Erythroblast (primary cell): Measurements from ENCODE around the gene MFSD11.
"Not testable (repeated sequence)": the region's sequence is repeated elsewhere in the genome, so short reads cannot be mapped to it uniquely, and the experiment has no call there.

Experiments
- DNase-seq, 2 experiments: peaks; one replicate each; lab custom pipeline; 2025; lab: John Stamatoyannopoulos, UW
- GATA1 ChIP-seq: IDR thresholded peaks from 2 replicates; pipeline ENCODE4 v1.6.1; 2011; ENCODE audit warnings: low read depth, mild to moderate bottlenecking, control low read depth, low read length, moderate library complexity
- POLR2A ChIP-seq: IDR thresholded peaks from 2 replicates; pipeline ENCODE4 v1.6.1; 2011; ENCODE audit warnings: mild to moderate bottlenecking, low read length

MFSD11 gene

DNA sequence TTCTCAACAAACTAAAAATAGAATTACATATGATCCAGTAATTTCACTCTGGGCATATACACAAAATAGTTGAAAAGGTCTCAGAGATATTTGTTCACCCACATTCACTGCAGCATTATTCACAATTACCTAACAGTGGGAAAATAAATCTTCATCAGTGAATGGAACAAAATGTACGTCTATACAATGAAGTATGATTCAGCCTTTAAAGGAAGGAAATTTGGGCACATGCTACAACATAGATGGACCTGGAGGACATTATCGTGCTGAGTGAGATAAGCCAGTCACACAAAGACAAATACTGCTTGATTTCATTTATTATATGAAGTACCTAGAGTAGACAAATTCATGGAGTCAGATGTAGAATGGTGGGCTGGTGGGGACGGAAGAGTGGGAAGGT, 47.0 kb downstream of the MFSD11 start:
- DNase-seq: no peak
- TF ChIP-seq GATA1 (no peak), POLR2A (no peak)

DNA sequence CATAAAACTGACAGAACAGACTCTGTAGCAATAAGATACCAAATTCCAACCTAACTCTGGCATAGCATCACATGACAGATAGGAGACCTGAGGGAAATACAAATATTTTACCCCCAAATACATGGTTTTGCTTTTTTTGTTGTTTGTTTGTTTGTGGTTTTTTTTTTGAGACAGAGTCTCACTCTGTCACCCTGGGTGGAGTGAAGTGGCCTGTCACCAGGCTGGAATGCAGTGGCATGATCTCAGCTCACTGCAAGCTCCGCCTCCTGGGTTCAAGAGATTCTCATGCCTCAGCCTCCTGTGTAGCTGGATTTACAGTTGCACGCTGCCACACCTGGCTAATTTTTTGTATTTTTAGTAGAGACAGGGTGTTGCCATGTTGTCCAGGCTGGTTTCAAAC, 49.9 kb downstream of the MFSD11 start:
- DNase-seq: not testable (repeated sequence)

DNA sequence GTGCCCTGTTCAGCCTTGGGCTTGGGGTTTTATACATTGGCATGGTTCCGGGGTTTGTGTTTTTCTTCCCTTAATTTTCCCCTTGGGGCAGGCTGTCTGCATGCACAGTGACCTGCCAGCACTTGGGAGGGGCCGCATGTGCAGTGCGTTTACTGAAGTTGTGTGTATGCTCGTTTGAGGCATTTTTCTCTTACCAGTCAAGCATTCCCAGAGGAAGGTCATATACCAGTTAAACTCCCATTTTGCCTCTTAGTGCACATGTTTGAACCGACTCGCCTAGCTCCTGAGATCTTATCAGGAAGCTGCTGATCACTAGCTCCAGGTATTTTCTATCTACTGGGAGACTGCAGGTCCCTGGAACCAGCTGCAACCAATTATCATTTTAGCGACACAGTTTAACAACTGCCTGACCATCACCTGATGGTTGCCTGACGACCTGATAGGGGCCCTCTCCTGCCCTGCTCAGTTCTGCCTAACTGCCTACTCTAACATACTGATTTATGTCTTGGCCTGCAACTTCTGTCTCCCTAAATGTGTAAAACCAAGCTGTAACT, 51.4 kb downstream of the MFSD11 start:
- no peak for TF ChIP-seq POLR2A
- TF ChIP-seq GATA1: no peak
- no peak for DNase-seq

DNA sequence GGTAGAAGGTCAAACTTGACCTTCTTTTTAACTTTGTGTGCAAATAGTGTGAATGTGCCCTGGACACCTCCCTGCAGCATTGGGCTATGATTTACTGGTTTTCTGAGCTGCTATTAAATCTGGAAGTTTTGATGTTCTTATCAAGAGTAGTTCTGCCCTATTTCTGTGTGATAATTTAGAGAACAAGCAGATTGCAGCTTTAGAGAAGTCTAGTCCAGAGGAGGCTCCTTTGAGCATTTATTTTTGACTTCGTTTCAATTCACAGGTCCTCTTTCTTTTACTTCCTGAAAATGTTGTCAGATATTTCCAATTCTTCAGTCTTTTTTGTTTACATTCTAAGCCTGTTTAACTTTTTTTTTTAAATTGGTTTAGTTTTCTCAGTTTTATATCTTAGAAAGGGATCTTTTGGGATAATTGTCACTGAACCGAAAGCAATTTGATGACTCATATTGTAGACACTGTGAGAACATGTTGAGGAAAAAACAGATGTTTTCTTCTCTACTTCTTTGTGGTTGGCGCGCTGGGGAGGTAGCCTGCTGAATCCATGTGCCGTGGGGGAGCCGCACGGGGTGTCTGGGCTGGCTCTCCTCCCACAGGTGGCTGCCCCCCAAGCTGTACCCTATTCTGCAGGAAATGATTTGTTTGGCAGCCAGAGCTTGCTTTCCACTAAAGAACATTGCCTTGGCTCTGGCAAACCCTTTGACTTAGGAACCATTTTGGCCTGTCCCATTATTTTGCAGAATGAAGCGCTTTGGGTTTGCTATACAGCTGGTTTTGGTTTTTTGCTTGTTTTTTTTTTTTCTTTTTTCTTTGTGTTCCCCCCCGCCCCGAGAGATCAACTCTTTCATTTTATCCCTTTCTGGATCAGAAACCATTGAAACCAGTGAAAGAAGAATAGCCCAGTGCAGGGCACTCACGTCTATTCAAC, 53.4 kb downstream of the MFSD11 start:
- TF ChIP-seq GATA1 (no peak), POLR2A (no peak)
- DNase-seq: no peak

DNA sequence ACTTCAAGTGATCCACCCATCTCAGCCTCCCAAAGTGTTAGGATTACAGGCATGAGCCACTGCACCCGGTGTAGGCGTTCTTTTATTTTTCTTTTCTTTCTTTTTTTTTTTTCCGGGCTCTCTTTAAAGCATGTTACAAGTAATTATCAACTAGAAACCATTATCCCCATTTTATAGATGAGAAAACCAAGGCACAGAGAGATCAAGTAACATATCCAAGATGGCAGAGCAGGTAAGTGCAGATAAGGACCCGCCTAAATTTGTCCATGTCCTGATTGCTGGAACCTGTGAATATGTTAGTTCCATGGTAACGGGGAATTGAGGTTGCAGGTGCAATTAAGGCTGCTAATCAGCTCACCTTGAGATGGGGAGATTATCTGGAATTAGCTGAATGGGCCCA, 54.4 kb downstream of the MFSD11 start:
- TF ChIP-seq POLR2A: no peak
- TF ChIP-seq GATA1: no peak
- no peak for DNase-seq

DNA sequence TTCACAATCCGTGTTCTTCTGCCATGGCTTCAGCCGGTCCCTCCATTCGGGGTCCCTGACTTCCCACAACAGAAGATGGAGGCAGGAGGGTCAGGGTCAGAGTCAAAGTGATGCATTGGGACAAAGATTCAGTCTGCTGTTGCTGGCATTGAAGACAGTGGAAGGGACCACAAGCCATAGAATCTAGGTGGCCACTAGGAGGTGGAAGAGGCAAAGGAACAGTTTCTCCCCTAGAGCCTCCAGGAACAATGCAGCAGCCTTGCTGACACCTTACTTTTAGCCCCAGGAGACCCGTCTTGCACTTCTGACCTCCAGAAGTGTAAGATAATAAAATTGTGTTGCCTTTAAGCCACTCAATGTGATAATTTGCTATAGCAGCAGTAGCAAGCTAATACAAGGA, 55.9 kb downstream of the MFSD11 start:
- DNase-seq: peak; percentile 41 to 50
- TF ChIP-seq GATA1 (no peak), POLR2A (no peak)

DNA sequence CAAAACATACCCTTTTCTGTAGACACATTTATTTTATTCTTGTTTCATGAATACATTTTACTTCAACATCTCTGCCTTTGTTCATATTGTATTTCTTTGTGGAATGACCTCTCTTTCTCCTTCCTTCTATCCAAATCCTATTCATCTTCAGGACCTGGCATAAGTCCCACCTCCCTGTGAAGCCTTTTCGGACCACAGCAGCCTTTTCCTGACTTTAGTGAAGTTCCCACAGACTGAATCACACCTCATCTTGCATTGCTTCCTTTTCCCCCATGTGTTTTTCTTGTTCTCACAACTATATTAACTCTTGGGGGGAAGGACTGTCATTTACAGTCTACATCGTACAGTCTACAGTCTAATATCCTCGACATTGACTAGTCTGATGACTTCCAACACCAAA, 58.2 kb downstream of the MFSD11 start:
- DNase-seq: no peak
- TF ChIP-seq POLR2A (no peak), GATA1 (no peak)

DNA sequence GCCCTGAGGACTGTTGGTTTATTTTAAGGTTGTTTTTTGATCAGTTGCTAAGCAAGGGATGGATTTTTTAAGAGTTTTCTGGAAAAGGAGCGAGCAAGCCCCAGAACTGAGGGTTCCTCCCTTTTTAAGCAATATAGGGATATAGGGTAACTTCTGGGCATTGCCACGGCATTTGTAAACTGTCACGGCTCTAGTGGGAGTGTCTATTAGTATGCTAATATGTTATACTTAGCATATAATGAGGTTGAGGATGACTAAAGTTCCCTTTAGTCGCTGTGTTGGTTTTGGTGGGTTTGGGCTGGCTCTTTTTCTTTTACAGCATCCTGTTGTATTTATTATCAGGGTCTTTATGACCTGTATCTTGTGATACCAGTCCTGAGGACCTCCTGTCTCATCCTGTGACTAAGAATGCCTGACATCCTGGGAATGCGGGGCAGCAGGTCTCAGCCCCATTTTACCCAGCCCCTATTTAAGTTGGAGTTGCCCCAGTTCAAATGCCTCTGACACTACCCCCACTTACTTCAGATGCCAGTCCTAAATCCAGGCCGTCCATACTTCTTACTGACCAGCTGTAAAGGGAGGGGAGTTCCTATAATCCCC, 59.4 kb downstream of the MFSD11 start:
- no peak for DNase-seq
- TF ChIP-seq POLR2A (no peak), GATA1 (no peak)

DNA sequence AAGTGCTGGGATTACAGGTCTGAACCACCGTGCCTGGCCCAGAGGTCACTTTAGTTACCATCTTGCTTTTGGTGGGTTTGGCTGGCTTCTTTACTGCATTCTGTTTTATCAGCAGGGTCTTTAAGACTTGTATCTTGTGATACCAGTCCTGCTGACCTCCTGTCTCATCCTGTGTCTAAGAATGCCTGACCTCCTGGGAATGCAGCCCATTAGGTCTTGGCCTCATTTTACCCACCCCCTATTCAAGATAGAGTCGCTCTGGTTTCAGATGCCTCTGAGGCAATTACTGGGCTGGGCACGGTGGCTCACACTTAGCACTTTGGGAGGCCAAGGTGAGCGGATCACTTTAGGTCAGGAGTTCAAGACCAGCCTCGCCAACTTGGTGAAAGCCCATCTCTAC, 63.8 kb downstream of the MFSD11 start:
- DNase-seq: no peak
- TF ChIP-seq GATA1: no peak
- TF ChIP-seq POLR2A: no peak

DNA sequence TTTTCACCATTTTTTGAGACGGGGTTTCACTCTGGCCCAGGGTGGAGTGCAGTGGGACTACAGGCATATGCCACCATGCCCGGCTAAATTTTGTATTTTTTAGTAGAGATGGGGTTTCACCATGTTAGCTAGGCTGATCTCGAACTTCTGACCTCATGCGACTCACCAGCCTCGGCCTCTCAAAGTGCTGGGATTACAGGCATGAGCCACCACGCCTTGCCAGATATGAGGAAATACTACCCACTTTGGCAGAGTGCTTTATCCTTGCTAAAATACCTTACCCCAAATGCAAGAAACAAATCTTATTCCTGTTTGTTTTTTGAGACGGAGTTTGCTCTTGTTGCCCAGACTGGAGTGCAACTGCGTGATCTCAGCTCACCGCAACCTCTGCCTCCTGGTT, 67.4 kb downstream of the MFSD11 start:
- DNase-seq: no peak
- TF ChIP-seq POLR2A: no peak
- no peak for TF ChIP-seq GATA1

DNA sequence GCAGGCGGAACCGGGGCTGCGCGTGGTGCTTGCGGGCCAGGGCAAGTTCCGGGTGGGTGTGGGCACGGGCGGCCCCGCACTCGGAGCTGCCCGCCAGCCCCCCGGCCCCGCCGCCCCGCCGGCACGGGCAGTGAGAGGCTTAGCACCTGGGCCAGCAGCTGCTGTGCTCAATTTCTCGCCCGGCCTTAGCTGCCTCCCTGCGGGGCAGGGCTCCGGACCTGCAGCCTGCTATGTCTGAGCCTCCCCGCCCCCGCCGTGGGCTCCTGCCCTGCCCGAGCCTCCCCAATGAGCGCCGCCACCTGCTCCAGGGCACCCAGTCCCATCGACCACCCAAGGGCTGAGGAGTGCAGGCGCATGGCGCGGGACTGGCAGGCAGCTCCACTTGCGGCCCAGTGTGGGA, 68.2 kb downstream of the MFSD11 start:
- DNase-seq: not testable (repeated sequence)

DNA sequence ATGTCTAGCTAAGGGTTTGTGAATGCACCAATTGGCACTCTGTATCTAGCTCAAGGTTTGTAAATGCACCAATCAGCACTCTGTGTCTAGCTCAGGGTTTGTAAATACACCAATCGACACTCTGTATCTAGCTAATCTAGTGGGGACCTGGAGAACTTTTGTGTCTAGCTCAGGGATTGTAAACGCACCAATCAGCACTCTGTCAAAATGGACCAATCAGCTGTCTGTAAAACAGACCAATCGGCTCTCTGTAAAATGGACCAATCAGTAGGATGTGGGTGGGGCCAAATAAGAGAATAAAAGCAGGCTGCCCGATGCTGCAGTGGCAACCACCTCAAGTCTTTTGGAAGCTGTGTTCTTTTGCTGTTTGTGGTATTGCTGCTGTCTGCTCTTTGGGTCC, 68.8 kb downstream of the MFSD11 start:
- DNase-seq: not testable (repeated sequence)

DNA sequence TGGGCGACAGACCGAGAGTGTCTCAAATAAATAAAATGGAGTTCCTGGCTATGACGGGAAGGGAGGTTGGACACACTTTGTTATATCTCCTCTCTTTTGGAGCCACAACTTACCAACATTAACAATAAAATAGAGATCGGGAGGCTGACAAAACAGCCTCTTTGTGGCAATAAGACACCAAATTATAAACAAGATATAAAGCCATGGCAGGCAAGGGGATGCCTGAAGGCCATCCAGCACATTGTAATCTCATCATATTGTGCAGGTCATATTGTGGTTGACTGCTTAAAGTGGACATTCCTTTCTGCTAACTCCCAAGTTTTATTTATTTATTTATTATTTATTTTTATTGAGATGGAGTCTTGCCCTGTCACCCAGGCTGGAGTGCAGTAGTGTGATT, 70.4 kb downstream of the MFSD11 start:
- TF ChIP-seq POLR2A: no peak
- no peak for TF ChIP-seq GATA1
- DNase-seq: no peak

DNA sequence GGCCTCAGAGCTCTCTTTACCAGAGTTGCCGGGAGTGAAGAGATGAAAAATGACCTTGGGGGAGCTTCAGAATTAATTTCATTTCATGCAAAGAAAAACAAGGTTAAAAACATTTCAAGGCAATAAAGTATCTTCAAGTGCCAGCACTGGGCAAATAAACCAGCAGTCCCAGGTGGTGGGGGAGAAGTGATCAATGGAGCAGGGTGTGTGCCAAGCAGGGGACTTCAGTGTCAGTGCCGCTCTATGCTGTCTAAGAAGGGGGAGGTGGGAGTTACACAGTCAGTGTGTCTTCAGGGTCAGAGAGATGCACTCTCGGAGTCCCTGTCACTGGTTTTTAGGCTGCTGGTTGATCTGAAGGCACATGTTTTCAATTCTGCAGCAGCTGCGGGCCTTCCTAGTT, 73.0 kb downstream of the MFSD11 start:
- TF ChIP-seq POLR2A (no peak), GATA1 (no peak)

DNA sequence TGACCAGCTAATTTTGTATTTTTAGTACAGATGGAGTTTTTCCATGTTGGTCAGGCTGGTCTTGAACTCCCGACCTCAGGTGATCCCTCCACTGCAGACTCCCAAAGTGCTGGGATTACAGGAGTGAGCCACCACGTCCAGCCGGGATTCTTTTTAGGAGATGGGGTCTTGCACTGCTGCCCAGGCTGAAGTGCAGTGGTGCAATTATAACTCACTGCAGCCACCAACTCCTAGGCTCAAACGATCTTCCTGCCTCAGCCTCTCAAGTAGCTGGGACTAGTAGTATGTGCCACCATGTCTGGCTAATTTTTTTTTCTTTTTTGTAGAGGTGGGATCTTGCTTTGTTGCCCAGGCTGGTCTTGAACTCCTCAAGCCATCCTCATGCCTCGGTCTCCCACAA, 73.9 kb downstream of the MFSD11 start:
- no peak for TF ChIP-seq POLR2A
- no peak for TF ChIP-seq GATA1
- DNase-seq: no peak

More for the DNA sequence above, 73.0 kb downstream of the MFSD11 start:
- no peak for DNase-seq
